Measurements from ENCODE around the gene GNG12. TPM values are rescaled to one million over a fixed set of nuclear protein-coding genes. Genes with fewer than 3 reads are reported as not detected.

GNG12 gene
- total RNA-seq, 1 donor from 2014 or later: 73.2 TPM

DNA sequence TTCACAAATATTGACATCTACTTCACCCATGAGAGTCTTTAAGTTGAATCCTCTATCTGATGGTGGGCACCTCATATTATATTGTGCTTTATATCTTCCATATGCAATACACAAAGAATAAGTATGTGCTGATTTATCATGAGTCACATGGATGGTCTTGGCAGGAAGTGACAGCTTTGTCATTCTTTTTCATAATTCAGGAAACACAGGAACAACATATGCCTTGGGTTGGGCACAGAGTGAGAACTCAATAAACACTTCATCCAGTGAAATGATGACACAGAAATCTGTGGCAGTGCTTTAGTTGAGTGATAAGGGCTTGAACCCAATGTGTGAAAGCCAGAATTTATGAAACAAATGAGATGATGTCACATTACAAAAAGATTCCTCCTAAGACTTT is 107.0 kb downstream of the GNG12 start:
- ATAC-seq: peak; percentile 75

DNA sequence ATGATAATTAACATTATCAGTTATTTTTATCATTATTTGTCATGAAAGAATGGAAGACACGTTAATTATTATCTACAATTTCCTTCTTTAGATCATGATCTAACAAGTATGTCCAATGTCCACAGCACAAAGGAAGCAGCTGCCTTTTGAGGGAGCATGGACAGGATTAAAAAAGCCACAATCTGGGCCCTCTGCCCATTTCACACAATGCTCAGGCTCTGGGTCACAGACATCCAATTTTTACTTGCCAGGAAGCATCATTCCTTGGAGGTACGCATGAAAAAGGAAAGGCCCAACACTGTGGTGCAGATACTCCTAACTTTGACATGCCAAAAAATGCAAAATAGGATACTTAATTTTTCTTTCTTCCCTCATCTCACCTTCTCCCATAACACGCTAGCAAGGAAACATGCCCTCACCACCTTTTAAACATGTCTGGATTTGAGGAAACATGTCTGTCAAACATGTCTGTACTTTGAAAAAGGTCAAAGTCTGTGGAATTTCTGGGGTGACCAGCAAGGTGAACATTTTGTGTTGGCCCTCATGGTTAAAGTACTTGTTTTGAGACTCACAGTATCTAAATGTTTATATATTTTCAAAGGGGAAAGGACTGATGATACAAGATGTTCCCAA is 108.2 kb downstream of the GNG12 start:
- ATAC-seq: peak; percentile 49

DNA sequence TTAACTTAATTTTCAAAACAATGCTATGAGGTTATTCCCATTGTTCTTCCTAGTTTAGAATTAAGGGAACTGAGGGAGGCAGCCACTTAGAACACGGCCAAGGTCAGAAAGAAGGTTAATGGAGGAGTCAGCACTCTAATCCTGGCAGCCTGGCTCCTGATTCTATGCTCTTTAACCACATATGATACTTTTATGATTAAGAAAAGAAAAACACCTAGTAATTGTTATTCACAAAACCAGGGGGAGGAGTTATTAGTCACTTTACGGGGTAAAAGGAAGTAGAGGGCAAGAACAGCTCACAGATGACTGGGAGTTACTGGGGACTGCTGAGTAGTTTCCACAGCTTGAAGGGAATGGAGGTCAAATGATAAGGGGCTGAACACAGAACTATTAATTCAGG is 109.6 kb downstream of the GNG12 start:
- peak; percentile 82 for ATAC-seq

DNA sequence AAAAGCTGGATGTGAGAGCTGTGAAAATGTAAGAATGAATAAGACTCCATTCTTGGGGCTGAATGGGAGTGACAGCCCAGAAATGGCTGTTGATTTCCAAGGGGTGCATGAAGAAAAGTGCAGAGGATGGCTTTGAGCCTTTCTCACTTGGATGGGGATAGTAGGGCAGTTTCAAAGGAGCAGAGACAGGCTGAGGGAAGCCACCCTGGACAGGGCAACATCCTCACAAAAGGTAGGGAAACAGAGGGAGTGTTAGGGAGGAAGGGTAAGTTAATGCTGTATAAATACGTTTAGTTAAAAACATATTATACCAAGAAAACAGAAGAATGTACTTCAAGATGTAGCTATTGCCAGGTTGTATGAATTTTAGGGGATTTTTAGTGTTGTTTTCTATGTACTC is 110.1 kb downstream of the GNG12 start:
- ATAC-seq: no peak

DNA sequence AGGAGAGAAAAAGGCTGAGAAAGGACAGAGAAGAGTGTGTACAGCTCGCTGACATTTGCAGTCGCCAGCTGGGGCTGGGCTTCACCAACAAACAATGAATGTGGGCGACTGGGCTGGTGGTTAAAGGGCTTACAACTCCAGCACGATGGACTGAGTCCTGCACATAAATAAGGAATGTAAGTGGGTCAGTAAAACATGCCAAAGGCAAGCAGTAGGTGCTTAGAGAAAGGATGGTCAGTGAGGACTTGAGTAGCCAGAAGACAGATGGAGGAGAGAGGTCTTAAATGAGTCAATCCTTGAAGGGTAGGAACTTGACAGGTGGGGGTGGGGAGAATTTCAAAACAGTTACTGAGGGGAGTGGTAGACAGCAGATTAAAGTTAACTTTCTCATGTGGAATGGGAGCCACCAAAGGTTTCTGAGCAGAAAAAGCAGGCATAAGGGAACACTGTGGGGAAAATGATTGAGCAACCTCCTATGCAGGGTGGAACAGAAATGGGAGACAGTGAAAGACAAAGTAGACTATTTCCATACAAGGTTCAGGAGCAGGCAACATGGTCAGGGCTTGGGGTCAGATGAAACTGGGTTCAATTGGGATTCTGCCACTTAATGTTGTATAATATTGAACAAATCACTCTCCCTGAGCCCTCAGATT is 110.8 kb downstream of the GNG12 start:
- ATAC-seq: no peak

DNA sequence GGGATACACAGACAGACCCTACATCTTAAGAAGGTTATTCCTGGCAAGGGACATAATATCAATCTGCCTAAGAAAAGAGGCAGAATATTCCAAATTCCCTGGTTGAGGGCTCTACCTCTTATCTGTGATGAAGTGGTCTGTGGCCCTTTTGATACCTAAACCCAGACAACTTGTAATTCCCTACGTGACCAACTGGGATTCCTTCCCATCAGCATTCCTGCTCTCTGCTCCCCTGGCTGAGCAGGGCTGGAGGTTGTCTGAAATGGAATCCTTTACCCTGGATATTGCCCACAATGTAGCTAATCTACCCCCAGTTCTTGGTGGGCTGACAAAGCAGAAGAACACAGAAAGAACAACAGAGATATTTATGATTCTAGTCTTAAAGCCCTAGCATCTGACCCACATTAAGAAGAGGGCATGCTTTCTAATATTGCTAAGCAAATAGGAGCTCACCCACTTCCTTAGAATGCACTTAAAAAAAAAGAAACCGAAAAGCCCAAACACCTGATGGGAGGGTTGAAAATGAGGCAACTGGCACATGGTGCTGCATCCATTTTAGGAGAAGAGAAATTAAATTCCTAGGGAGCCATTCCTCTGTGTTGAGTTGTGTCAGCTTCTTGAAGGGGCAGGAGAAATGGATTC is 111.5 kb downstream of the GNG12 start:
- no peak for ATAC-seq

DNA sequence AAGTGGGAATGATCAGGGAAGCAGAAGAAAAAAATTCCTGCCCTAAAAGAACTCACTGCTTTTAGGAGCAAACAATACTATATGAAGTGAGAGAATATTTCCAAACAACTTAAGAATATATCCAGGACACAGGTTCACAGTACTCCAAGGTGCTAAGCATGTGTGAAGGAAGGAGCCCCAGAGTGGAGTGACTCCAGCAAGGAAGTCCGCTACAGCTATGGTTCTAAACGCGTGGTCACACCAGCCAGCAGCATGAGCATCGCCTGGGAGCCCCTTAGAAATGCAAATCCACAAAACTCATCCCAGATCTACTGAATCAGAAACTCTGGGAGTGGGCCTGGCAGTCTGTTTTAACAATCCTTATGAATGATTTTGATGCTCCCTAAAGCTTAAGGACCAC is 112.2 kb downstream of the GNG12 start:
- ATAC-seq: no peak

DNA sequence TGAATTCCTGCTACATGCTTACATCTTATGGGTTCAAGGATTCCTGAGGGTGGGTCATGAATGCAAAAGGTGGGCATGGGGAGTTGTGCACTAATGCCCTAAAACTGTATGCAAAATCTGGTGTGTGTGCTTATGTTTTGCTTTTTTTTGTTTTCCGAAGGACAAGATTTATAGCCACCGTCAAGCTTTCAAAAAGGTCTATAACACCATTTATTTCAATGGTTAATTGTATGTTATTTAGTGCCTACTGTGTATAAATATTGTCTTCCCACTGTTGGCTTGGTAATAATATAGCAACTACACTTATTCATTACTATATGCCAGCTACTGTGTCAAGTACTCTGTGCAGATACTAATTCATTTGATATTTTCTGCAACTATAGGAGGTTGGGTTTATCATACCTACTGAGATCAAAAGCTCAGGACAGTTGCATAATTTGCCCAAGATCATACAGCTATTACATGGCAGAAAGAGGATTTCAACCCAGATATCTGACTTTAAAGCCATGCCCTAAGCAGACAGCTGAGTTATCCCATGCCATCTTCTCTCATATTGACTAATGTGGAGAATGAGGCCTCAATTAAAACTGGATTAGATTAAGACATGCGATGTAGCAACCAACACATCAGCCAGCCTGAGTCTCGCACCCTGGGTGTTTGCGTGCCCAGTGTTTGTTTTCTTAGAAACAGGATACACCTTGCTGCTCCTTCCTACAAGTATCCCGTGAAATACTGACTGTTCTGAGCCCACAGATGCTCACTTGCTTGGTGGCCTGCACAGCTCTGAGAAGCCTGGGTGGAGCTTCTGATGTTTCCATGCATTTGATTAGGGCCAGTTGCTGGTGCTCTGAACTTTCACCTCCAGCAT is 113.7 kb downstream of the GNG12 start:
- no peak for ATAC-seq

DNA sequence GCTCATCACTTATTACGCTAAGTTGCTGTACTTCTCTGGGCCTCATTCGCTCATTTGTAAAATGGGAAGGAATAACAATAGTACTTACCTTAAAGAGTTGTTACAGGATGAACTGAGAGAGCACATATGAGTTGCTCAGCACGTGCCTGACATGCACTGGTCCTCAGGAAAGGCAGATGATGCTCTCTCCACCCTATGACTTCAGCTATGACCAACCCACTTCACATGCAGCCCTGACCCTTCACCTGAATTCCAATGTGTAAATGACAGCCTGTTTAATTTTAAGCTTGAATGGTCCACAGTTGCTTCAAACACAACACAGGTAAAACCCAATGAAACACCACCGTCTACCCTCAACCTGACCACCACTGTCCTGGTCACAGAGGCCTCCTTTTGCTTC is 115.4 kb downstream of the GNG12 start:
- peak; percentile 71 for ATAC-seq

DNA sequence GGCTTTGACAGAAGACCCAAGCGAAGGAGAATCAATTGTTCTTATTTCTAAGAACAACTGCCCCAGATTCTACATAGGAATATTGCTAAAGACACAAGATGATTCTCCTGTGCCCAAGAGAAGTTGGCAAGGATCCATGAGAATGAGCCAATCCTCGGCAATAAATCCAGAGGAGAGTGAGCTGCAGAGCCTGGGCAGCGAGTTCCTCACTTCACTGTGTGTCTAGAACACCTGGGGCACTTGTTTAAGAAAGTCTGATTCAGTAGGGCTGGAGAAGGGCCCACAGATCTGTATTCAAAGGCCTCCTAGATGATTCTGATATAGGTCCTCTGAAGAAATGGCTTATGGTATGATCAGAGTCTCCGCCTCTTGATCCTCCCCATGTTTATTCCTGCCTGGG is 116.5 kb downstream of the GNG12 start:
- peak; percentile 95 for ATAC-seq

DNA sequence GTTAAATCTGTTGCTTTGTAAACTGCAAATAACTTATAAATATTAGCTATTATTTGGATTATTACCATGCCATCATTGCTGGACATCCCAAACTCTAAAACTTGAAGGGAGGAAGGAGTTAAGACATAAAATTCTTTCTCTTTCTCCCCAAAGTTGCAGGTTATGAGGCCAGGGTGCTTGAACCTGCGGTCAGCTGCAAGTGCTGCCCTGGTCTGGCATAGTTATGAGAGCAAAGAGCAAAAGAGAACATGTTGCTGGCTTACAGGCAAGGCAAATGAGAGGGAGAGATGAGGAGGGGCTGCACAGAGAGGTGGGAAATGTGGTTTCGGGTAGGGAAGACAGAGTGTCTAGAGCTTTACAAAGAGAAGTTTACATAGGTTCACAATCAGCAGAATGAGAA is 117.4 kb downstream of the GNG12 start:
- no peak for ATAC-seq

DNA sequence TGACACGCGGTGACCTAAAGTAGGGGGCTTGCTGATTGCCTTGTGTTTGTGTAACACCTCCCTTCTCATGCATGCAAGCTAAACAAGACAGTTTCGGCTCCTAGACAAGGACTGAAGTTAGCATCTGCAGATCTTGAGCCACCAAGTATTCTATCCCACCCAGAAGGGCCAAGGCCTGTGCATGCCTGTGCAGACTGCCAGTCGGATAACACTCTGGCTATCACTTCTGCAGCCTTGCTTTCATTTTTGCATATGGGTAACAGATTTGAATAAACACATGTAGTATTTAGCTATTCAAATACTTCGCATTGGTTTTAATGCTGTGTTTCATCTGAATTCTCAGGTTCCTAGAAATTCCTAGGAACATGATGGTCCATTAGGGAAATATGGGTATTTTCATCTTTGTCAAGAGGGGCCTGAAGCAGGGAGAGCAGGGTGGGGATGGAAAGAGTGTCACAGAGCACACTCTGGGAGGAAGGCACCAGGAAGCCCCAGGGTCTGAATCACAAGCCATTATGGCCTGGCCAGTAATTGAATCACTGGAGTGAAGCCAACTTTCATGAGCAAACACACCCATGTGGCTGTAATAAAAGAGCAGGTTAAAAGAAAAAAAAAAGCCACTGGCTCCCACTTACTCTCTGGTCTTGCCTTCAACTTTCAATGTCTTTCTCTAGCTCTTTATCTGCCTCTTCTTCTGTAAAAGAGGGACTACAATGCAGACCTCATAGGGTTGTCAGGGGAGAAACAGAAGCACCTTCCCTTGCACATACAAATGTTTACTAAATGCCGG is 120.0 kb downstream of the GNG12 start:
- ATAC-seq: peak; percentile 60

DNA sequence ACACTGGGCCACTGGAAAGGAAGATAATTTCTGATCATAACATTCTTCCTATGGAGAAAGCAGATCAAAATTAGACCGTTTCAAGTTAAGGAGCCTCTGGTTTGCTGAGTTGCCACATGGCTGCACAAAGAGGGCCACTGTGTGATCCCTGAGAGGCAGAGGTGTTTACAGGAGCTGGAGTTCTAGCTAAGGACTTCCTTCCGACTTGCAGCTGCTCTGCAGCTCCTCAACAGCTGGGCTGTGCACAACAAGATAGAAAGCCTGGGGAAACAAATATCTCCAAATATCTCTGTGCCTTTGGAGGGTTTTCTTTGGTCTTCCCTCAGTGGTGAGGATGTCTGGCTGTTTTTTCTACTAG is 121.4 kb downstream of the GNG12 start:
- no peak for ATAC-seq

DNA sequence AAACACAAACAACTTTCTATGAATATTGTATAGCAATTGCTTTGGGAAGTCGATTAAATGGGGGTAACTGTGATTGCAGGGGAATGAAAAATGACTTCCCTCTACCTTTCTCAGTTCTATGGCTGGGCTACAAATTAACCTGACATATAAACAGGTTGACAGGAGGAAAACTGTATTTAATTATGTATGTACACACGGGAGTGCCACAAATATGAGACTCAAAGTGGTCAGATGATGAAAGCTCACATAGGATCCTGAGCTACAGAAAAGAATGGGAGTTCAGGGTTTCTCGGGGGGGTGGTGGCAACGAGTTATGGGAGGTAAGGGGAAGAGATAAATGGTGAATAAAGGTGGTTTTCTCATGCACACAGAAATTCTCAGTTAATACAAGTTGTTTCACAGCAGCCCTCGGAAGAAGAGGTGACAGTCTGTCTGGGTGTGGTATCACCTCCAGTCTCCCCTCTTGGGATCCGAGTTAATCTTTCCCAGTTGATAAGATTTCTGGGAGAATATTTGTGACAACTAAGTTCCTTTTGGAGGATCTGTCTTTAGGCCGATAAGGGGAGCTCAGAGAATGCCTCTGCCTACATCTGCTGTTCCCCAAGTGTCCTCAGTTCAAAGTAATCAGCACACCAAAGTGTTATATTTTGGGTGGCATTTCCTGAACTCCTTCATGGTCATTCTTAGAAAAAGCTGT is 122.0 kb downstream of the GNG12 start:
- no peak for ATAC-seq

DNA sequence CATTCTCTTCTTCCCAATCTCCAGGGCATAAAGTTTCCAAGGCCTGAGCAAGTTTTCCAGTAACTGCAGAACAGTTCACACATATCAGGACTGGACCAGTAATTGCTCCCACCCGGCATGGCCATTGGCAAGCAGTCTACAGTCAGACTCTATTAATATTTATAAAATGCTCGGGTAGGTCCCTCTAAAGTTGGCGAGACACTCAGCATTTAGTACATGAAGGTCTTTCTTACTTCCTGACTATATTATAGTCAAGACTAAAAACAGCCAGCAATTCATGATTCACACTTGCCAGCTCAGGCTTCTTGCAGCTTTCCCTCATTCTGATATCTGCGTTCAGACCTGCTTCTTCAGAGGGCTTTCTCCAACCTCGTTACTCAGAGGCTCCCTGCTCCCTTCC is 122.8 kb downstream of the GNG12 start:
- ATAC-seq: no peak

DNA sequence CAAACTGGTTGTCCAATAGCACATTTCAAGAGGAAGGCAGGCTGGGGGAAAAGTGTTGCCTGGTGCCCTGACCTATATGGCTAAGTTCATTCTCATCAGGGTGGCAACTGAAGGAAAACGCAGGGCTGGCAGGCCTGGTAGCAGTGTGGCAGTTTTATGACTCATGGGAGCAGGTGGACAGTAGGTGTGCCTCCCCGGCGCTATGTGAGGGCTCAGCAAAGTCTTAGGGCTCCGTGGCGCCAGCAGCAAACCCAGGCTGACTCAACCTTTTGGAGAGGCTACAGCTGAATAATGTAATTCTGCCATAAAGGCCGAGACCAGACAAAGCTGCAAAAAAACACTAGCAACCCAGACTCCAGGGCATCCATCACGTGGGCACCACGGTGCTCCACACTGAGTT is 124.7 kb downstream of the GNG12 start:
- ATAC-seq: peak; percentile 97

DNA sequence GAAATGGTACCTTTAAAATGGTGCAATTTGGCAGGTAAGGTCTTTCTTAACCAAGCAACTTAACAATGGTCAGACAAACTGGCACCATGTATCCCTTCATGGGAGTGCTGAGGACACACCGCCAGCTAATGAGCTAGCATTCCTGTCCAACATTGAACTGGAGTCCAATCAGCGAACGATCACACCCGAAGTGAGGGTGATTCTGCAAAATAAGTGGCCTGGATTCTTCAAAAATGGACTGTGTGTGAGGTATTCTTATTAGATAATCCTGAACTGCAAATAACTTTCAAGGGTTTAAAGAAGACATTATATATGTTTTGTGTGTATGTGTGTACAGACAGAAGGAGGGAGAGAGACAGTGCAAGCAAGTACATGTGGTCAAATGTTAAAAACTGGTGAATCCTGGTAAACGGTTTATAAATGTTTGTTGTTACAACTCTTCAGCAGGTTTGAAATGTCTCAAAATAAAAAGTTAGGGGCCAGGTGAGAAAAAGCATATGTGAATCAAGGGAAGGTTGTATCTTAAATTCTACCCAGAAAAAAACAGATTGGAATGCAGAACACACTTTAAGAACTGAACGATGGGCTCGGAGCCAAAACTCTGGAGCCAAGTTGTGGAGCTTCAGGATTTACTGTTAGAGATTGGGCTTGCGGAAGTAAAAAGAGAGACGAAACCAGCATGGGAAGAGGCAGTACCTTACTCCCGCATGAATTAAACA is 127.4 kb downstream of the GNG12 start:
- no peak for ATAC-seq

DNA sequence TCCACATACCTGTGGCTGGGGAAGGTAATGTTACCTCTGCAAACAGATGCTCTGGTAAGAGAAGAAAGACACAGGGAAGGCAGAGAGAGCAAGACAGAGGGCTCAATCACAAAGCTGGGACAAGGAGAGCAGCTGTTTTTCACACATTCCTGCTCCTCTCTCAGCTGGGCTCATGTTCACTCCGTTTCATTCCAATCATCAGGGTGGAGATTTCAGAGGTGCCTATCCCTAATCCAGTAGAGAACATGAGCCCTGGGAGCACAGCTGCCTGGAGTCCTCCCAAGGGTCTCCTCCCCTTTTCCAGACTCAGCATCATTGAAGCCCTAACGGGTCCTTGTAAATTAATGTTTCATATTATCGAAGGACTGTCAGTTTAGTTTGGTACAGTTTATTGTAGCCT is 128.9 kb downstream of the GNG12 start:
- ATAC-seq: no peak

DNA sequence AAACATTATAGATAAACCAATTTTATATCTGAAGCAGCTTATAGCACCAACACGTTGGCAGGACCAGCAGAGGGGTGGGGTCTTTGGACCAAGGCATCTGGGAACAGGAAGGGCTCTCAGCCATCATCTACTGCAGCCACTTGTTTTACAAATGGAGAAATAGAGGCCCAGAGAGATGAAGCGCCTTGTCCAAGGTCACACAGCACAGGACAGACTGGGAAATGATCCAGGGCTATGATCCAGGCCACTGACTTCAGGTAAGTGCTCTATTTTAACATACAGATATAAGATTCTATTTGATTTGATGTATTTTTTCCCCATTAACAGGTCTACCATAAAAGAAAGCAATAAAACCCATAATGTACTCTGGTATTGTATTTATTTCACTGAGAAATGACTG is 131.4 kb downstream of the GNG12 start:
- no peak for ATAC-seq

DNA sequence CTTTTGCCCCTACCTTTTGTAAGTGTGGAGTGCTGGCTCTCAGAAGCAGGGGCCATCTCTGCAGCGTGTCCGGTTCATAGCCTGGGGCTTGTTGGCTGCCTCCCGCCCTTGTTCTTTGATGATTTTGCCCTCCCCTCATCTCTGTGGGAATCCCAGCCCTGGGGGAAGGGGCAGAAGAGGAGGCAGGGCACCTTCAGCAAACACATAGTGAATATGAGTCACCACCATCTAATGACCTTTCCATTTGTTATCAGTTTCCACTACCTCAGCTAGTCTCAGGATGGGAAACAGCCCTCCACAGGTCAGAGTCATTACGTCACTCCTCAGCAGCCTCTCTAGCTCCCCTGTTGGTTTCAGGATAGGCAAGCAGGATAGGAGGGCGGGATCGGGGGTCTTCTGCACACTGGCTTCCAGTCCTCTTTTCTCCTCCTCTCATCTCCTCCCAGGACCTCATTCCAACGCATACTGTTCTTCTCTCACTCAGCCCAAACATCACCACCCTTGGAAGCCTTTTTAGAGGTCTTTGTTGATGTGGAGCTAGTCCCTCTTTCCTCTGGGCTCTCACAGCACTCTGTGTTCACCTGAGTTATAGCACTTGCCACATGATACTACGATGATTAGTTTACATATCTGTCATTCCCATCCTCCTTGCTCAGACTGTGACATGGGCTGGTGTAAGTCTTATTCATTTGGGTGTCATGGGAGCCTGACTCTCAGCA is 132.4 kb downstream of the GNG12 start:
- ATAC-seq: peak; percentile 39

DNA sequence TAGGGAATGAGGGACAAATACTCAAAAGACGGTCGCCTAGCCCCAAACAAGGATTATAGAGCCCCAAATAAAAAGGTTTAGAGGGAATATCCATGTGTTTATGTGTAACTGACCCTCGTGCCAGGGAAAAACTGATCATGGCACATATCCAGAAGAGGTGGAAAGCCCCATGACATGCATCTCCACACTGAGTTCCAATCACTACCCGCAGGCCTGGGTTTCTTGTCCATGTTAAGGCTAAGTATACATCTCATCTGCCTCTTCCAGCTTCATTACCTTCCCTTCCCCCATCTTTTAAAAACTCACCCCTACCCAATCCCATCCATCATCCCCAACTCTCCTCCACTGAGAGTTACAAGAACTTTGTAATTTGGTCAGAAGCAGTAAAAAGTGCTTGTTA is 133.0 kb downstream of the GNG12 start:
- ATAC-seq: no peak
